MM.1S (cell line): ENCODE data around the gene TMSB10.

Experiments
- EZH2 ChIP-seq: fragments of 300-600 bp; sonication (generic); optimal IDR thresholded peaks from 2 replicates; pipeline ENCODE3; 2017; ENCODE audit warnings: low read depth, mild to moderate bottlenecking, antibody characterized with exemption, low read length, mixed read lengths
- EZH2phosphoT487 ChIP-seq: fragments of 300-600 bp; sonication (generic); IDR thresholded peaks from 2 replicates; pipeline ENCODE4 v1.6.1; 2018; ENCODE audit warnings: antibody characterized with exemption, low read length
- TF ChIP-seq, protein P1 (sequence below): fragments of 300-600 bp; sonication (generic); IDR thresholded peaks from 2 replicates; pipeline ENCODE4 v1.5.1; 2016; ENCODE audit warnings: antibody characterized with exemption, low read length, mixed read lengths

DNA sequence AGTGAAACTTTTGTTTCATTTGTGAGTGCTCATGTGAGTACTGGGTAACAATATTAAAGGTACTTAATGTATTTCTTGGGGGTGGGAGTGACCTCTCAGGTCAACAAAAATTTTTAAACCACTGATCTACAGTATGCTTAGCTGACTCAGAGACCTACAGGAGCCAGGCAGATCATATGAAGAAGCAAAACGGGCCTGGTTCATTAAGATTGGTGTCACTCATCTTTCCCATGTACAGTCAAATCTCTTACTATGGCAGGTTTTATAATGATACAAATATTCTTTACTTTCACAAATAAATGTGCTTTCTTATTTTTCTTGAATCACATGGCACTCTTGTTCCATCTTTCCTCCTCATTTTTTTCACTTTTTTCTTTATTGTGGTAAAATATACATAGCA lies 7.7 kb upstream of the TMSB10 start:
- TF ChIP-seq, protein P1, sequence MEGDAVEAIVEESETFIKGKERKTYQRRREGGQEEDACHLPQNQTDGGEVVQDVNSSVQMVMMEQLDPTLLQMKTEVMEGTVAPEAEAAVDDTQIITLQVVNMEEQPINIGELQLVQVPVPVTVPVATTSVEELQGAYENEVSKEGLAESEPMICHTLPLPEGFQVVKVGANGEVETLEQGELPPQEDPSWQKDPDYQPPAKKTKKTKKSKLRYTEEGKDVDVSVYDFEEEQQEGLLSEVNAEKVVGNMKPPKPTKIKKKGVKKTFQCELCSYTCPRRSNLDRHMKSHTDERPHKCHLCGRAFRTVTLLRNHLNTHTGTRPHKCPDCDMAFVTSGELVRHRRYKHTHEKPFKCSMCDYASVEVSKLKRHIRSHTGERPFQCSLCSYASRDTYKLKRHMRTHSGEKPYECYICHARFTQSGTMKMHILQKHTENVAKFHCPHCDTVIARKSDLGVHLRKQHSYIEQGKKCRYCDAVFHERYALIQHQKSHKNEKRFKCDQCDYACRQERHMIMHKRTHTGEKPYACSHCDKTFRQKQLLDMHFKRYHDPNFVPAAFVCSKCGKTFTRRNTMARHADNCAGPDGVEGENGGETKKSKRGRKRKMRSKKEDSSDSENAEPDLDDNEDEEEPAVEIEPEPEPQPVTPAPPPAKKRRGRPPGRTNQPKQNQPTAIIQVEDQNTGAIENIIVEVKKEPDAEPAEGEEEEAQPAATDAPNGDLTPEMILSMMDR: no peak
- TF ChIP-seq EZH2 (no peak), EZH2phosphoT487 (no peak)
